Measurements from ENCODE around the gene ZNF556.

ZNF556 gene

DNA sequence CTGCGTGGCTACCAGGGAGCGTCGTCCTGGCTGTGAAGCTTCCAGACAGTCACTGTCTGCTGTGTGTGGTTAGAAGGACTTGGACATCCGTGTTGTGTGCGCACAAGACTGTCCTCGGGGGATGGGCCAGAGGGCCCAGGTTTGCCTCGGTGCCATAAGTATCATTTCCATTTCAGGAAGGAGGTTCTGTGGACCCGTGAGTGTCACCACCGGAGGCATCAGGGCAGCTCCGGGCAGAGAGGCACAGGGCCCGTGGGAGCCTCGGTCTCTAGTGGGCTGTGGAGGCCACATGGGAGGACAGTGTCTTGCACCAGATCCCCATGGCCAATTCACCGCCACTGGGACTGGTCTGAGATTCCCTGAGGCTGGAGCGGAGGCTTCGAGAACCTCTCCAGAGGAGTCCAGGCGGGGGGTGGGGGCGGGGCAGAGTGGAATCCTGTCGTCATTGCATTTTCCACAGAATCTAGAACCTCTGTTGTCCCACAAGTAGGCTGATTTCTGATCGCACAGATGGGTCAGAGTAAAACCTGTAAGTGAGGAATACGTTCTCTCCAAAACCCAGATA, 39.6 kb downstream of the ZNF556 start:
- no peak for DNase-seq

DNA sequence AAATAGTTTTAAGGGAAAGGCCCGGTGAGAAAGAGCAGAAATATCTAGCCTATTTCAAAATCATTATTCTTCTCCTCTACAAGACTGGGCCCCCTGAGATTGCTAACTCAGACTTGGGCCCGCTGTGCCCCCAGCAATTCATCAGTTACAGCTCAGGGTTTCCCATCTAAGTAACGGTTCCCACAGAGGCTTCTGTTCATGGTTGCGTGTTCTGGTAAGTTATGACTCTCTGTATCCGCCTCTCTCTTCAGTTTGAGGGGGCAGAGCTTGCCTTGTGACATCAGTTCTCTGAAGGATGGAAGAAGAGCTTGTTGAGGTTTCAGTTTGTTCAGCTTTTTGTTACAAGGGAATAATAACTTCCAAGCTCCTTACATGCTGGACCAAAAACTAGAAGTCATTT, 45.2 kb downstream of the ZNF556 start:
- no peak for DNase-seq

DNA sequence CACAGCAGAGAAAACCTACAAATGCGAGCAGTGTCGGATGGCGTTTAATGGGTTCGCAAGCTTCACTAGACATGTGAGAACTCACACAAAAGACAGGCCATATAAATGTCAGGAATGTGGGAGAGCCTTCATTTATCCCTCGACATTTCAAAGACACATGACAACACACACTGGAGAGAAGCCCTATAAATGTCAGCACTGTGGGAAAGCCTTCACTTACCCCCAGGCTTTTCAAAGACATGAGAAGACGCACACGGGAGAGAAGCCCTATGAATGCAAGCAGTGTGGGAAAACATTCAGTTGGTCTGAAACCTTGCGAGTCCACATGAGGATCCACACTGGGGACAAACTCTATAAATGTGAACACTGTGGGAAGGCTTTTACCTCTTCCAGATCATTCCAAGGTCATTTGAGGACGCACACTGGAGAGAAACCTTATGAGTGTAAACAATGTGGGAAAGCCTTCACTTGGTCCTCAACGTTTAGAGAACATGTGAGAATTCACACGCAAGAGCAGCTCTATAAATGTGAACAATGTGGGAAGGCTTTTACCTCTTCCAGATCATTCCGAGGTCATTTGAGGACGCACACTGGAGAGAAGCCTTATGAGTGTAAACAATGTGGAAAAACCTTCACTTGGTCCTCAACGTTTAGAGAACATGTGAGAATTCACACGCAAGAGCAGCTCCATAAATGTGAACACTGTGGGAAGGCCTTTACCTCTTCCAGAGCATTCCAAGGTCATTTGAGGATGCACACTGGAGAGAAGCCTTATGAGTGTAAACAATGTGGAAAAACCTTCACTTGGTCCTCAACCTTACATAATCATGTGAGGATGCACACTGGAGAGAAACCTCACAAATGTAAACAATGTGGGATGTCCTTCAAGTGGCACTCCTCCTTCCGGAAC, 50.4 kb downstream of the ZNF556 start:
- no peak for DNase-seq

DNA sequence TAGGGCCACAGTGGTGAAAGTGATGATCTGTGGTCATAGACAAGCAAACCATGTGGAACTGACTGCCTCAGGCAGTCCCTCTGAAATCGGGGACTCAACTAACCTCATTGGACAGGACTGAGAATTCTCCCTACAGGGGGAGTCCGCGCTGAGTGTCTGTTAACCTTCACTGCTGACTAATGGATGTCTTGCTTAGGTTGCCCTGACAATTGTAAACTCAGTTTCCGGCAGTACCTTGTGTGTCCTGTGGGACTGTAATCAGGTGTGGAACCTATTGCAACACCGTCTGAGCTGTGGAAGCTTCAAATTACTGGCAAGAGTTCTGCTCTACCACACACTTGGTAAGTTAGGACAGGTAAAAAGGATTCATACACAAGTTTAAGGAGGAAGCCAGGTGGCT, 55.9 kb downstream of the ZNF556 start:
- DNase-seq = no peak

DNA sequence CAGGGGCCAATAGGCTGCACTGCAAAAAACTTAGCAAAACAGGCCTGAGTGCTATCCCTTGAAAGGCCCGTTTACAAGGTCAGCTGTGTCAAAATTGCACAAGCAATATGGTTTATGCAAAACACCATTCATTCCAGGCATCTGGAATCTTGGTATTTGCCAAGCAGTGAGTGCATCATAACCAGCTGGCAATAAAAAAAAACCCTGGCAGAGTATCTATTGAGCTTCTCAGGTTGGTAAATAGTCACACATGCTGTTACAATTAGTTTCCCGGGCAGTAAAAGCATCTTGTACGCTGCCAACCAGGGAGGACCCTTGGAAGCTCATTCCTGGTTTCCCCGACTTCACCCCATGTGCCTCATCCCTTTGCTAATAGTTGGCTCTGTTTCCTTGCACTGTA, 56.4 kb downstream of the ZNF556 start:
- no peak for DNase-seq

DNA sequence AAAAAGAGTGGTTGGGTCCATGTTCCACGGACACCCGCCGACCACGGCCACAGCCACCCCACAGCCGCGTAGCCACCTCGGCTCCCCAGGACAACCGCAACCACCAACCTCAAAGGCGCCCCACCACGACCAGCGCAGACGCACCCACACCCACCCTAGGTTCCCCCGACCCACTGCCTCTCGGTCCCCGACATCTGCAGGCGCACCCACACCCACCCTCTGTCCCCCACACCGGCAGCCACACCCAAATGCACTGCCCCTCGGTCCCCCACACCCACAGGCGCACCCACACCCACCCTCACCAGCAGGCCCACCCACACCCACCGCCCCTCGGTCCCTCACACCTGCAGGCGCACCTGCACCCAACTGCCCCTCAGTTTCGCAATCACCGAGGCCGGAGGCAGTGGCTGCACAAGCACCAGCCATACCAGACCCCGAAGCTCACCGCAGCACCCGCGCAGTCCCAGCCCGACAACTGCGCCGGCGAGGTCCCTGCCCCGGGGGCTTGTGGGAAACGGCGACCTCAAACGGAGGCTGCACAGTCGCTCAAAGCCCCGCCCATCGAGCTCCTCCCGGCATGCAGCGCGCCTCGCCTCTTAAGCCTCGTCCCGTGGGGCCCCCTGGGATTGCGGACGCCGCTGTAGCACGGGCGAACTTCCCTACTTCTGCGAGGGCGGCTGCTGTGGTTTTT, 59.4 kb downstream of the ZNF556 start:
- no peak for DNase-seq

DNA sequence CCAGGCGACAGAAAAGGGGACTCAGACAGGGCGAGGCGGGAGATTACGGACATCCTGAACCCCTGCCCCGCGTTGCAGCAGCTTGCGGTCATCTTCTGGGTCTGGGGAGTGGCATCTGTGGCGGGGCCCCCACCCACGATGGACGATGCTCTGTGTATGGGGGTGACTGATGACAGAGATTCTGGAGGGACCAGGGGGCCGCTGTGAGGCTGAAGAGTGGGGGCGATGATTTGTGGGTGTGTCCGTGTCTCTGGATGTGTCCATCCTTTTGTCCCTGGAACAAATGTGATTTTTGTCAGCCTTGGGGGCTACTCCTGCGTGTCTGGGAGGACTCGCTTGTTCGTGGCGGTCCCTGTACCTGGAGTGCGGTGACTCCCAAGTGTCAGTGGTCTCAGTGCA, 59.9 kb downstream of the ZNF556 start:
- DNase-seq = no peak
